GM12875 (cell line): Measurements from ENCODE around the gene LEMD3.
A peak's percentile ranks its signal among the peaks of the same experiment; 100 is the strongest.

Experiments used
- H3K4me3 ChIP-seq: one replicate; pipeline ENCODE4 v1.5.1; 2011; ENCODE audit warnings: low read depth, low read length, control low read depth
- TF ChIP-seq, protein P1 (sequence below): IDR thresholded peaks from 2 replicates; pipeline ENCODE4 v1.5.1; 2011; ENCODE audit warnings: low read depth, mild to moderate bottlenecking, control low read depth, inconsistent platforms, low read length, moderate library complexity, borderline replicate concordance; ENCODE audit not compliant: insufficient read depth

The LEMD3 gene

DNA sequence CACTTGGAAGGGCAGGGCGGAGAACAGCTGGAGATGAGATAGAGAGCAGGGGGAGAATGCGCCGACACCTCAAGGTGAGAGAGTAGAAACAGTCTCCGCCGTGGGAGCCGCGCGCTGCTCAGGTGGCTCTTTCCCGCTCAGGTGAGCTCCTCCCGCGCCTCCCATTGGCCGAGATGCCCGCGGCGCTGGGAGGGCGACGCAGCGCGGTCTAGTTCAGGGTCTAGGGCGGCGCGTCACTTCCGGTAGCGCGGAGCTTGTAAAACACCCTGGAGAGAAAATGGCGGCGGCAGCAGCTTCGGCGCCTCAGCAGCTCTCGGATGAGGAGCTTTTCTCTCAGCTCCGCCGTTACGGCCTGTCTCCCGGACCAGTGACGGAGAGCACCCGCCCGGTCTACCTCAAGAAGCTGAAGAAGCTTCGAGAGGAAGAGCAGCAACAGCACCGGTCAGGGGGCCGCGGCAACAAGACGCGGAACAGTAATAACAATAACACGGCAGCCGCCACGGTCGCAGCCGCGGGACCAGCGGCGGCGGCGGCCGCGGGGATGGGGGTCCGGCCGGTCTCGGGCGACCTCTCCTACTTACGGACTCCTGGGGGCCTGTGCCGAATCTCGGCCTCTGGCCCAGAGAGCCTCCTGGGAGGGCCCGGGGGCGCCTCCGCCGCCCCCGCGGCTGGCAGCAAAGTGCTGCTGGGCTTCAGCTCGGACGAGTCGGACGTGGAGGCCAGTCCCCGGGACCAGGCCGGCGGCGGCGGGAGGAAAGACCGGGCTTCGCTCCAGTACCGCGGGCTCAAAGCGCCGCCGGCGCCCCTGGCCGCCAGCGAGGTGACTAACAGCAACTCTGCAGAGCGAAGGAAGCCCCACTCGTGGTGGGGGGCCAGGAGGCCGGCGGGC is at the start of gene LEMD3:
Gene LEMD3 (plus strand): TSS at position 264 of the 889 bp plus-strand sequence. CDS start 14 bp downstream, at position 278.
- peak within 1 kb of the TSS; percentile 78 for H3K4me3 ChIP-seq
- TF ChIP-seq, protein P1, sequence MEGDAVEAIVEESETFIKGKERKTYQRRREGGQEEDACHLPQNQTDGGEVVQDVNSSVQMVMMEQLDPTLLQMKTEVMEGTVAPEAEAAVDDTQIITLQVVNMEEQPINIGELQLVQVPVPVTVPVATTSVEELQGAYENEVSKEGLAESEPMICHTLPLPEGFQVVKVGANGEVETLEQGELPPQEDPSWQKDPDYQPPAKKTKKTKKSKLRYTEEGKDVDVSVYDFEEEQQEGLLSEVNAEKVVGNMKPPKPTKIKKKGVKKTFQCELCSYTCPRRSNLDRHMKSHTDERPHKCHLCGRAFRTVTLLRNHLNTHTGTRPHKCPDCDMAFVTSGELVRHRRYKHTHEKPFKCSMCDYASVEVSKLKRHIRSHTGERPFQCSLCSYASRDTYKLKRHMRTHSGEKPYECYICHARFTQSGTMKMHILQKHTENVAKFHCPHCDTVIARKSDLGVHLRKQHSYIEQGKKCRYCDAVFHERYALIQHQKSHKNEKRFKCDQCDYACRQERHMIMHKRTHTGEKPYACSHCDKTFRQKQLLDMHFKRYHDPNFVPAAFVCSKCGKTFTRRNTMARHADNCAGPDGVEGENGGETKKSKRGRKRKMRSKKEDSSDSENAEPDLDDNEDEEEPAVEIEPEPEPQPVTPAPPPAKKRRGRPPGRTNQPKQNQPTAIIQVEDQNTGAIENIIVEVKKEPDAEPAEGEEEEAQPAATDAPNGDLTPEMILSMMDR = no peak

DNA sequence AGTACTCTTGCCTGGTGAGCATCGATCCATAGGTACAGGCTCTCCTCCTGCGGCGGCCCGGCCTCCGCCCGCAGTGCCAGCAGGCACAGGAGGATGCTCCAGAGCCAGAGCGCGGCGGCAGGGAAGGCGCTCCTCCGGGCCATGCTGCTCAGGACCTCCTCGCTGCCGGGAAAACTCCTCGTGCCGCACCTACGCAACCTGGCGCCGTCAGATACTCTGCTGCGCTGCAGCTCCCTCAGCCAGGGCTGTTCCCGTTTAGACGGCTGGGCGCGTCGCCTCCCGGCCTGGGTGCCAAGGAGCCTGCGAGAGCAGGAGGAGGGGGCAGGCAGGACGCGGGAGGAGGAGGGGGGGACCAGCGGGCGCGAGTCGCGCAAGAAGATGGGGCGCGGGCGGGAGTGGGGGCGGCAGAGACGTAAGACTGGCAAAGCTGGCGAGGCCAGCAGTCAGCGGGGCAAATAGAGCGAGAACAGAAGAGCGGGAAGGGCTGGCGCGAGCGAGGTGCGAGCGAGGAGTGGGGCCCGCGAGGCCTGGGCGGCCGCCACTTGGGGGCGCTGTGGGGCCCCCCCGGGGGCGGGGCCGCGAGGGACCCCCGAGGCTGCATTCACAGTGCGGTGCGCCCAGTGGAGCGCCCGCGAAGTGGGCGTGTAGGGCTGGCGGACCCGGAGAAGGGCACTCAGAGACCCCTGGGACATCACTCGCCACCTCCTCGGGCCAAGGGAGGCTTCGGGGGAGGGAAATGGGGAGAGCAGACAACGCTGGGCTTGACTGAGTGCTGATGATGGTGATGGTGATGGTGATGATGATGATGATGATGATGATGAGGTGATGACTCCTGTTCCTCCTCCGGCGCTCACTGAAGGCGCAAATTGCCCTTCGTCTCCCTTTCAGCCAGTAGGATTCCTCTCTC is 48.1 kb upstream of the LEMD3 start, which contains the start of gene WIF1:
Gene WIF1 (minus strand): TSS at position 257 of the 907 bp plus-strand sequence. CDS start 114 bp downstream, at position 143.
- H3K4me3 ChIP-seq = no peak within 1 kb of the TSS
- TF ChIP-seq, protein P1 = peak; percentile 80

DNA sequence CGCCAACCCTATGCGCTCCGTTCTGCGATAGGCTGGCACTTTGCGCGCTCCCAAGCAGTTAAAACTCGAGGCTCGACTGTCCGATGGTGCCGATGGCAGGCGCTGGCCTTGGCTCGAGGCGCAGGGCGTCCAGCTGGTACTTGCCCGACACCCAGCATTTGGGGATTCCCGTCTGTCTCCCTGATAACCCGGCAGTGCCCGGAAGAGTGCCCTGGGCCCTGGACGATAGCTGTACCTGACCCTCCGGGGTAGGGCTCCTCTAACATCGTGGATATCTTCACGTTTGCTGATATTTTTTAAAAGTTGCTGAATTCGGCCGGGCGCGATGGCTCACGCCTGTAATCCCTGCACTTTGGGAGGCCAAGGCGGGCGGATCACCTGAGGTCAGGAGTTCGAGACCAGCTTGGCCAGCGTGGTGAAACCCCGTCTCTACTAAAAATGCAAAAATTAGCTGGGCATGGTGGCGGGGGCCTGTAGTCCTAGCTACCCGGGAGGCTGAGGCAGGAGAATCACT is 47.4 kb upstream of the LEMD3 start:
- TF ChIP-seq, protein P1 = no peak

DNA sequence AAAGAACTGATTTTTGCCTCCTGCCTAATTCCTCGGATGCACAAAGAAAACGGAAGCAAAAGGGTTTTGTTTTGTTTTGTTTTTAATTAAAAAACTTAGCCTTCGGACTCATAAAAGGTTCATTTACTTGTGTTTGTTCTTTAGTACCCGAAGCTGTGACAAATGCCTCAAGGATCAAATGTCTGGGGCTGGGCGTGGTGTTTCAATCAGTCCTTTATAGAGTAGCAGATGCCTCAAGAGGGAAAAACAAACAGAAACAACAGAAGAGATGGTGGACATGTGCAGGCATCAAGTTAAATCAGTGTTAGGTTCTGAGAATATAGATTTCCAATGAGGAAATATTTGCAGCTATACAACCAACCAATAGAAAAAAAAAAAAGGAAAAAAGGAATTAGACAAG is 46.7 kb upstream of the LEMD3 start:
- TF ChIP-seq, protein P1 = no peak
- H3K4me3 ChIP-seq = no peak overlapping the region

More for the DNA sequence above, 47.4 kb upstream of the LEMD3 start:
- no peak overlapping the region for H3K4me3 ChIP-seq

DNA sequence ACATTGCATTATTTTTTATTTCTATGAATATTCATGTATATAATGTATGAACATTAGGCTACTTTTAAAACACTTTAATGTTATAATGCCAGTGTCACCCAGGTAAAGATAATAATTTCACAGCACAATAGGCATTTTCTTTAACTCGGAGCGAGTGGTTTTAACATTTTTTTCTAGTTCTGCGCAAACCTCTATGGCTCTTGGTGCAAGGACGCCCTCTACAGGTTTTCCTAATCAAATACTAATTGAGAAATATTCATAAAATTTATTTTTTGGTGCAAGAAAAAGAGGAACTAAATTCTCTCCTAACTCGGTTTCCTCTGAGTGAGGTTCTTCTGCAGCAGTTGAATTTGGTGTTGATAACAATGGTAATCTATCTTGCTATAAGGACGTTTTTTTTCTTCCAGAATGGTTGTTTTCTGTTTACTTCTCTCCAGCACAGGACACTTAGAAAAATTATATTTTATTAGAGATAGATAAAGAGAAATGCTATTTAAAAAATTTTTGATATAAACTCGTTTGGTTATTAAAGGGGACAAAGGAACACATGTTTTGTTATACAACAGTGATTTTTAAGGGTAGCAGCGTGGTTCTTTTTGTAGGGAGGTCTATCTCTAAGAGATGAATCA is 45.8 kb upstream of the LEMD3 start:
- H3K4me3 ChIP-seq = no peak overlapping the region
- TF ChIP-seq, protein P1 = peak; percentile 34; the same call in 1 of the 2 replicates

DNA sequence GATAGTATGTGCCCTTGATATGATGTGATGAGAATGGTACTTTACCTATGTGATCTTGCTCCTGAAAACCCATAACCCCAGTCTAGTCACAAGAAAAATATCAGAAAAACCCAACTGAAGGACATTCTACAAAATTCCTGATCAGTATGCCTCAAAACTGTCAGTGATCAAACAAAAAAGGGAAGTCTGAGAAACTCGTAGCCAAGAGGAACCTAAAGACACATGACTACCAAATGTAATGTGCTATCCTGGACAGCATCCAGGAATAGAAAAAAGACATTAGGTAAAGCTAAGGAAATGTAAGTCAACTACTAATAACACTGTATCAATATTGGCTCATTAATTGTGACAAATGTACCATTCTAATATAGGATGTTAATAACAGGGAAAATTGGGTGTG is 44.1 kb upstream of the LEMD3 start:
- no peak overlapping the region for H3K4me3 ChIP-seq
- TF ChIP-seq, protein P1 = no peak
